Fibroblast of mammary gland (primary cell): ENCODE results near the gene ENGASE.

ENCODE experiments used
- DNase-seq: peaks from one replicate; pipeline ENCODE4 v3.0.0-alpha.2; 2010; ENCODE audit warnings: low read depth
- H3K4me3 ChIP-seq: 2 replicates; pipeline ENCODE4 v1.5.1; 2011; ENCODE audit warnings: low read depth, mild to moderate bottlenecking, low read length, moderate library complexity; ENCODE audit not compliant: control insufficient read depth
- TF ChIP-seq, protein P1 (sequence below): conservative IDR thresholded peaks from 2 replicates; pipeline ENCODE4 v1.5.1; 2011; ENCODE audit warnings: low read depth, low read length, inconsistent platforms; ENCODE audit not compliant: control insufficient read depth, insufficient read depth

The ENGASE gene

DNA sequence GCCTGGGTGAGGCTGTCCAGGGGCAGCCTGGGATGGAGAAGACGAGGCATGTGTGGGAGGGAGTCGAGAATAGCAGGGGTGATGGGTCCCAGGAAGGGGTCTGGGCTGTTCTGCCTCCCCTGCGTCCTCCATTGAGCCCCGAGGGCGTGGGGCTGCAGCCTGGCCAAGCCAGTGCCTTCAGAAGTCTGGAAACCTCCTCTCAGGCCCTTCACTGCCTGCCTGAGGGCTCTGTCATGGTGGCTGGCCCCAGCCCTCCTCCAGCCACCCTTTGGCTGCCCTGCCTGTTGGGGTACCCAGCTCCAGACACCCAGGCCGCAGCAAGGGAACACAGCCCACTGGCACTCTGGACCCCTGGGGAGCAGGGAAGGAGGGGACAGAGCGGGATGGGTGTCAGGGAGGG, 27.6 kb downstream of the ENGASE start:
- DNase-seq: no peak
- TF ChIP-seq, protein P1, sequence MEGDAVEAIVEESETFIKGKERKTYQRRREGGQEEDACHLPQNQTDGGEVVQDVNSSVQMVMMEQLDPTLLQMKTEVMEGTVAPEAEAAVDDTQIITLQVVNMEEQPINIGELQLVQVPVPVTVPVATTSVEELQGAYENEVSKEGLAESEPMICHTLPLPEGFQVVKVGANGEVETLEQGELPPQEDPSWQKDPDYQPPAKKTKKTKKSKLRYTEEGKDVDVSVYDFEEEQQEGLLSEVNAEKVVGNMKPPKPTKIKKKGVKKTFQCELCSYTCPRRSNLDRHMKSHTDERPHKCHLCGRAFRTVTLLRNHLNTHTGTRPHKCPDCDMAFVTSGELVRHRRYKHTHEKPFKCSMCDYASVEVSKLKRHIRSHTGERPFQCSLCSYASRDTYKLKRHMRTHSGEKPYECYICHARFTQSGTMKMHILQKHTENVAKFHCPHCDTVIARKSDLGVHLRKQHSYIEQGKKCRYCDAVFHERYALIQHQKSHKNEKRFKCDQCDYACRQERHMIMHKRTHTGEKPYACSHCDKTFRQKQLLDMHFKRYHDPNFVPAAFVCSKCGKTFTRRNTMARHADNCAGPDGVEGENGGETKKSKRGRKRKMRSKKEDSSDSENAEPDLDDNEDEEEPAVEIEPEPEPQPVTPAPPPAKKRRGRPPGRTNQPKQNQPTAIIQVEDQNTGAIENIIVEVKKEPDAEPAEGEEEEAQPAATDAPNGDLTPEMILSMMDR: no peak
- H3K4me3 ChIP-seq: no peak overlapping the region

DNA sequence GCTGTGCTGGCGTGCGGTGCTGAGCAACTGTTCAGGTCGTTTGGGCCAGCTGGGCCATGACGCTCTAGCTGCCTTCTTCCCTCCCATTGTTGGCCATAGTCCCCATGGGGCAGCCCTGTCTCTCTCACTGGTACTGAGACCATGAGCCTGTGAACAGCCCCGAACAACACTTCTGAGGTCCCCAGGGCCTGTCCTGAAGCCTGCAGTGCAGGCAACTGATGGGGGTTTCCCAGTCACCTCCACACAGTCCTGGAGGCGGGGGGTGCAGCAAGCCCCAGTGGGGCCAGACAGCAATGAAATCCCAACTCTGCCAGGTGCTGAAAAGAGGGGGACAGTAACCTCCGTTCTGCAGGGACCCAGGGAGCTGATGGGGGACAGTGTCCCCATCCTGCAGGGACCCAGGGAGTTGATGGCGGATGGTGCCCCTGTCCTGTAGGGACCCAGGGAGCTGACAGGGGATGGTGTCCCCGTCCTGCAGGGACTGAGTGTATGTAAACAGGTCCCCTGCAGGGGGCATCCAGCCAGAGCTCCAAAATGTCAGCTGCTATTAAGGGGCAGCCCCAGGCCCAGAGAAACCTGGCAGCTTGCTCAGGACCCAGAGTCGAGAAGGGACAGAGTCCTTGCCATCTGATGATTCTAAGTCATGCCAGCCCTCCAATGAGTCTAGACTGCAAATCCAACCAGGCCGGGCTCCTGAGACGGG, 30.4 kb downstream of the ENGASE start:
- no peak overlapping the region for H3K4me3 ChIP-seq
- TF ChIP-seq, protein P1: no peak
- no peak for DNase-seq

DNA sequence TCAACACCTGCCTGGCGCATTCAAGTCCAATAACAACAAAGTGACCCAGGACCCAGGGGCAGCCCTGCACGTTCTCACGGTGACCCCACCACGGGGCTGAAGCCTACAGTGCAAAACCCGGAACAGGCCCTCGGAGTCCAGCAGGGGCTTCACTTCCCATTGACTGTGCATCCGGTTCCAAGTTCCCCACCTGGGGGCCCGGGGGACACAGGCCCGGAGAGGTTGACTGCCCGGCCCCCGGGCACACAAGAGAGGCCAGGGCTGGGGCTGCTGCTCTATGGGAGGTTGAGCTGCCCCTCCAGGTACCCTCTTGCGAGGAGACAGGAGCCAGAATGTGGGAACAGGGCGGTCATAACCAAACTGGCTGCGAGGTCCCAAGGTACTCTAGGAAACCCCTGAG, 31.3 kb downstream of the ENGASE start:
- TF ChIP-seq, protein P1: no peak
- H3K4me3 ChIP-seq: no peak overlapping the region
- no peak for DNase-seq

DNA sequence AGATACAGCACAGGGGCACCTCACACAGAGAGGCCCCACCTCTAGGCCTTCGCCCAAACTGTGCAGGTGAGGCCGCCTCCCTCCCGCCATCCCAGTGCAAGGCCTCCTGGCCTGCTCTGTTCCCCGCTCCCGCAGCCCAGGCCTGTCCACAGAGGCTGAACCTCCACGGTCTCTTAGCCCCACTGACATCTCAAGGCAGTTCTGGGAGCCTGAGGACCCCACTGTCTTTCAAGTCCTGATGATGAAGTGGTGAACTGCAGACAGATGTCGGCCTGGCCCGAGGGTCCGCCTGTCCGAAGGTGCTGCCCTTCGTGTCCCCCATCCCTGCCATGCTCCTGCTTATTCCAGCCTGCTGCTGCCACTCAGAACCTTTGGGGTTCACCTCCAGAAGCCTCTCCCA, 32.3 kb downstream of the ENGASE start:
- TF ChIP-seq, protein P1: no peak
- no peak overlapping the region for H3K4me3 ChIP-seq
- no peak for DNase-seq

DNA sequence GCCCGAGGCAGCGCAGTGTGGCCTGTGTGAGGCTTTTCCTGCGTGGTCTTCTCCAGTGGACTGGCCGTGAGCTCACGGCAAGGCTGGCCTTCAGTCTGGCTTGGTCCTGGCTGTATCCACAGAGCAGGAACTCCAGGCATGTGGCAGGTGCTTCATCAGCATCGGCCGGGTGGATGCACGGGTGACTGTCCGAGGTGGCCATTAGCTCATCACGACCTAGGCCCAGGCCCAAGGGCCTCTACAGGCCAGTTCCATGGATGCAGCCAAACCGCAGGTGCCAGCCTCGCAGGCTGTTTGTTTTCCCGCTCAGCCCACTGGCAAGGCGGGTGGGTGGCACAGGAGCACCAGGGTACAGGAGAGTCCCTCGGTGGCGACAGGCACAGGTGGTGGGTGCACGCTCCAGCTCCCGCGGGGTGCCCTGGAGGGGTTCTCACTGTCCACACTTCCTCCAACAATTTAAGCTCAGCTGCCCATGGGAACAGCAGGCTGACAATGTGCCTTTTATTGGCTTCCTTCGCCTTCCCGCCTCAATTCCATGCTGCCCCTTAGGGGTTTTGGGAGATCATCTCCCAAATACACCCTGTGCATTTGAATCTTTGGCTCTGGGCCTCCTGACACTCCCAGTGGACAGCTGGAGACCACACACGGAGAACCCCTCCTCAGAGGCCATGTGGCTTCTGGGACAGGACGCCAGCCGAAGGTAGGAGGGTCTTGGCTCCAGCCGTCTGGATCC, 33.0 kb downstream of the ENGASE start:
- H3K4me3 ChIP-seq: no peak overlapping the region
- DNase-seq: no peak
- TF ChIP-seq, protein P1: no peak

DNA sequence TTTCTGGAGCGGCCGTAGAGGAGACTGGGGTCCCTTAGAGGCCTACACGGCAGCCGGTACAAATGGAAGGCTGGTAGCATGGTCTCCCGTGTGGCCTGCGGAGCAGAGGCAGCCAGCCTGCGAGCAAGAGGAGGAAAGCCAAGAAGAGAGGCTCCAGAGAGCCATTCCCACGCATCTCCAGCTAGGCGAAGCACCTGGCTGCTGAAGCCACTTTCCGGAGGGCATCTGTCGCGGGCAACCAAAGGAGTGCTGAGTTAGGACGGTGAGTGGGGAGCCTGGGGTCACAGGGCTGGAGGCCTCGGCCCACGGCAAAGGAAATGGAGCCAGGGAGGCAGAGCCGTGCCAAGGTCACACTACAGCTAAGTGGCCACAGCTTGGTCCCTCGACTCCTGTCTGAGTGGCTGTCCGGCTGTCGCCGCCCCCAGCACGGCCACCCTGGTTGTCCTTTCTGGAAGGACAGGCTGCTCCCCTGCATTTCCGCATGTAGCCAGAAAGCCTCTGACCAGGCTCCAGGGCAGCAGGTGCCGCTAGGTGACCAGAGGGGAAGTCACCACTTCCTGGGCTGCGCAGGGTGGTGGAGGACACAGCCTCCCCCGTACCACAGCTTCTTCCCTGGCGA, 33.7 kb downstream of the ENGASE start:
- H3K4me3 ChIP-seq: no peak overlapping the region
- no peak for DNase-seq
- TF ChIP-seq, protein P1: no peak
